Natural killer cell (primary cell): ENCODE results near the gene SCMH1. TPM values are rescaled to one million over a fixed set of nuclear protein-coding genes. Genes with fewer than 3 reads are reported as not detected.

Experiments
- ATAC-seq, 3 donors: fragments of 150-1000 bp in 2 of 3; fragments of 200-7000 bp in 1 of 3; cut with Tn5 transposase; 1 replicate in 1 of 3; 2 replicates in 2 of 3; pipeline ENCODE4 v1.10.0; 2021; ENCODE audit warnings: mild to moderate bottlenecking in 2 of 3, moderate library complexity in 2 of 3
- DNase-seq, 2 donors: peaks; one replicate each; pipeline versions ENCODE4 v3.0.0 to v3.0.0-alpha.2; 2013 to 2021; ENCODE audit warnings: mixed read lengths in 1 of 2
- H3K27ac ChIP-seq: one replicate; pipeline ENCODE4 v1.5.1; 2013; ENCODE audit warnings: mild to moderate bottlenecking, low read length
- H3K27me3 ChIP-seq: one replicate; pipeline ENCODE4 v1.6.1; 2013; ENCODE audit warnings: low read length; ENCODE audit not compliant: control insufficient read depth, insufficient read depth
- H3K36me3 ChIP-seq: one replicate; pipeline ENCODE4 v1.6.1; 2013; ENCODE audit warnings: low read length; ENCODE audit not compliant: control insufficient read depth, insufficient read depth
- H3K4me1 ChIP-seq: one replicate; pipeline ENCODE4 v1.6.1; 2013; ENCODE audit warnings: low read length; ENCODE audit not compliant: control insufficient read depth, insufficient read depth
- H3K4me3 ChIP-seq: one replicate; pipeline ENCODE4 v1.5.1; 2013; ENCODE audit warnings: low read length
- H3K9me3 ChIP-seq: one replicate; pipeline ENCODE4 v1.6.1; 2013; ENCODE audit warnings: low read length; ENCODE audit not compliant: control insufficient read depth, insufficient read depth
- H3K27ac Mint-ChIP-seq, 2 donors: one replicate each; pipeline ENCODE4 v1.8.0; 2022; ENCODE audit warnings: mild to moderate bottlenecking in 2 of 2, mixed read lengths in 2 of 2, moderate library complexity in 1 of 2
- H3K27me3 Mint-ChIP-seq, 2 donors: one replicate each; pipeline ENCODE4 v1.8.0; 2022; ENCODE audit warnings: low read depth in 2 of 2, mixed read lengths in 2 of 2
- H3K36me3 Mint-ChIP-seq: one replicate; pipeline ENCODE4 v1.8.0; 2022; ENCODE audit warnings: mixed read lengths
- H3K4me1 Mint-ChIP-seq, 2 donors: one replicate each; pipeline ENCODE4 v1.8.0; 2022; ENCODE audit warnings: mixed read lengths in 2 of 2
- H3K4me3 Mint-ChIP-seq: one replicate; pipeline ENCODE4 v1.8.0; 2022; ENCODE audit warnings: mild to moderate bottlenecking, moderate library complexity, mixed read lengths
- H3K9me3 Mint-ChIP-seq, 2 donors: one replicate each; pipeline ENCODE4 v1.8.0; 2022; ENCODE audit warnings: mixed read lengths in 2 of 2
- CTCF ChIP-seq: fragments of 200-600 bp; IDR thresholded peaks from one replicate; pipeline ENCODE4 v1.8.0; 2022; ENCODE audit warnings: antibody characterized with exemption
- WGBS: methylation state at CpG from one replicate; pipeline ENCODE4 v1.1.7; 2013; ENCODE audit warnings: missing lambda C conversion rate; ENCODE audit not compliant: insufficient coverage; 5-methylcytosine and 5-hydroxymethylcytosine counted together
- intact Hi-C: fragments of 100-400 bp; cut with micrococcal nuclease; formaldehyde crosslinking; loops from one replicate; pipeline ENCODE4 v1.14.2; 2022
- total RNA-seq, 4 donors: library from RNA; stranded (reverse); fragments of 120-200 nt in 1 of 4; gene quantifications; one replicate each; pipeline versions ENCODE4 v1.2.3 to v1.2.4, GENCODE V29; 2013 to 2022

The SCMH1 gene
- total RNA-seq, 3 donors from 2014 or later (not counting 1 experiment from before 2014, with no cell fraction given), result 8.3 to 10.2 (median 9.1) TPM

GRCh38 chr1:40985875-40986274 is 256.2 kb downstream of the SCMH1 start:
- H3K4me3 Mint-ChIP-seq, result no peak overlapping the region
- peaks cover 23% of the 10 kb centered on the region for H3K36me3 Mint-ChIP-seq
- Histone ChIP-seq H3K27me3 (no peaks in the 10 kb centered on the region), H3K27ac (no peak overlapping the region), H3K4me1 (peaks cover 2% of the 10 kb centered on the region), H3K9me3 (no peaks in the 10 kb centered on the region), H3K4me3 (no peak overlapping the region), H3K36me3 (peaks cover 66% of the 10 kb centered on the region)
- WGBS, result 81% methylated on average over 3 of the region's 3 CpGs
- H3K27ac Mint-ChIP-seq, result no peak overlapping the region
- ATAC-seq, result no peak
- DNase-seq, result no peak
- no peak for TF ChIP-seq CTCF
- peaks cover 6 to 10% of the 10 kb centered on the region in 2 donors for H3K4me1 Mint-ChIP-seq
- no peaks in the 10 kb centered on the region for H3K27me3 Mint-ChIP-seq
- intact Hi-C loops, result no loop called here
- no peaks in the 10 kb centered on the region for H3K9me3 Mint-ChIP-seq

- Mint-ChIP-seq H3K36me3 (peaks cover 23% of the 10 kb centered on the region), H3K9me3 (no peaks in the 10 kb centered on the region), H3K27me3 (no peaks in the 10 kb centered on the region), H3K4me1 (peaks cover 13 to 17% of the 10 kb centered on the region in 2 donors), H3K27ac (no peak overlapping the region), H3K4me3 (no peak overlapping the region)
- H3K4me3 ChIP-seq, result no peak overlapping the region
- H3K4me1 ChIP-seq, result peaks cover 9% of the 10 kb centered on the region
- DNase-seq (no peak), ATAC-seq (no peak)
- no peaks in the 10 kb centered on the region for H3K9me3 ChIP-seq
- H3K27me3 ChIP-seq, result no peaks in the 10 kb centered on the region
- intact Hi-C loops, result no loop called here
- WGBS, result 66% methylated on average over 5 of the region's 5 CpGs
- no peak for TF ChIP-seq CTCF
- peaks cover 60% of the 10 kb centered on the region for H3K36me3 ChIP-seq
- no peak overlapping the region for H3K27ac ChIP-seq
Observed at GRCh38 chr1:40985161-40985560, 256.9 kb downstream of the SCMH1 start.

- no peak for TF ChIP-seq CTCF
- Histone ChIP-seq H3K4me3 (no peak overlapping the region), H3K9me3 (no peaks in the 10 kb centered on the region), H3K4me1 (peaks cover 9% of the 10 kb centered on the region), H3K27me3 (no peaks in the 10 kb centered on the region), H3K36me3 (peaks cover 55% of the 10 kb centered on the region), H3K27ac (no peak overlapping the region)
- H3K27me3 Mint-ChIP-seq, result no peaks in the 10 kb centered on the region
- 100% methylated on average over 4 of the region's 4 CpGs for WGBS
- H3K4me1 Mint-ChIP-seq, result peaks cover 13 to 18% of the 10 kb centered on the region in 2 donors
- H3K27ac Mint-ChIP-seq, result no peak overlapping the region
- ATAC-seq (no peak), DNase-seq (no peak)
- no peaks in the 10 kb centered on the region for H3K9me3 Mint-ChIP-seq
- peaks cover 21% of the 10 kb centered on the region for H3K36me3 Mint-ChIP-seq
- no peak overlapping the region for H3K4me3 Mint-ChIP-seq
- intact Hi-C loops, result no loop called here
Observed at GRCh38 chr1:40984531-40984930, 257.6 kb downstream of the SCMH1 start.

- no peak overlapping the region for H3K27ac Mint-ChIP-seq
- H3K36me3 Mint-ChIP-seq, result peaks cover 17% of the 10 kb centered on the region
- Histone ChIP-seq H3K4me1 (peaks cover 12% of the 10 kb centered on the region), H3K9me3 (no peaks in the 10 kb centered on the region), H3K4me3 (no peak overlapping the region), H3K27me3 (no peaks in the 10 kb centered on the region), H3K27ac (no peak overlapping the region), H3K36me3 (peaks cover 50% of the 10 kb centered on the region)
- ATAC-seq (no peak), DNase-seq (no peak)
- no peak for TF ChIP-seq CTCF
- H3K27me3 Mint-ChIP-seq, result no peaks in the 10 kb centered on the region
- intact Hi-C loops, result no loop called here
- H3K4me3 Mint-ChIP-seq, result no peak overlapping the region
- no peaks in the 10 kb centered on the region for H3K9me3 Mint-ChIP-seq
- H3K4me1 Mint-ChIP-seq, result peaks cover 13 to 20% of the 10 kb centered on the region in 2 donors
- WGBS, result 100% methylated on average over 2 of the region's 2 CpGs
Observed at GRCh38 chr1:40984066-40984465, 258.0 kb downstream of the SCMH1 start.
